GM19240 (cell line): Measurements from ENCODE around the gene LAMTOR2.
"Not testable (repeated sequence)": the region's sequence is repeated elsewhere in the genome, so short reads cannot be mapped to it uniquely, and the experiment has no call there.

ENCODE experiments used
- DNase-seq: peaks from one replicate; pipeline ENCODE4 v3.0.0; 2011; ENCODE audit warnings: low spot score; ENCODE audit not compliant: insufficient read length

The LAMTOR2 gene

DNA sequence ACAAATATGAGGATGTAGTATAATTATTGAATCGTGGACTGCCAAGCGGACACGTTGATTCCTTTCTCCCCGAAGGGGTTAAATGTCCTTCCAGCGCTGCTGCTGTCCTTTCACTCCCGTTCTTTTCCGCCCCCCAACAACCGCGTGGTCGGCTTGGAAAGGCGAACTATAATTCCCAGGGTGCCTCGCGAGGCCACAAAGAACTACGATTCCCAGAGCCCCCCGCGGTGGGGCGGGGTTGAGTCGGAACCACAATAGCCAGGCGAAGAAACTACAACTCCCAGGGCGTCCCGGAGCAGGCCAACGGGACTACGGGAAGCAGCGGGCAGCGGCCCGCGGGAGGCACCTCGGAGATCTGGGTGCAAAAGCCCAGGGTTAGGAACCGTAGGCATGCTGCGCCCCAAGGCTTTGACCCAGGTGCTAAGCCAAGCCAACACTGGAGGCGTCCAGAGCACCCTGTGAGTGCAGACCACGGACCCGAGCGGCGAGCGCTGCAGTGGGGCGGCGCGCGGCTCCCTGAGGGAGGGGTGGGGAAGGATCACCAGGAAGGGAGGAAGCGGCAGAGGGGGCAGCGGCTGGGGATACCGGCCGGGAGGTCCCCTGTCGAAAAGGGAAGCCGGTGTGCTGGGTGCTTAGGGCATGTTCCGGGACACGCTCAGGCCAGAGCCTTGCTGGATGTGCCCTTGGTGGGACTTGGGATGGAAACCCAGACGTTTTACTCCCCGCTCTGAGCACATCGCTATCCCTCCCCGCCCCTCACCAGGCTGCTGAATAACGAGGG lies at the start of gene LAMTOR2:
LAMTOR2 (plus strand) TSS at position 283 of the 781 bp plus-strand sequence; CDS start at position 391, 108 bp downstream.
- DNase-seq: peak; percentile 96

DNA sequence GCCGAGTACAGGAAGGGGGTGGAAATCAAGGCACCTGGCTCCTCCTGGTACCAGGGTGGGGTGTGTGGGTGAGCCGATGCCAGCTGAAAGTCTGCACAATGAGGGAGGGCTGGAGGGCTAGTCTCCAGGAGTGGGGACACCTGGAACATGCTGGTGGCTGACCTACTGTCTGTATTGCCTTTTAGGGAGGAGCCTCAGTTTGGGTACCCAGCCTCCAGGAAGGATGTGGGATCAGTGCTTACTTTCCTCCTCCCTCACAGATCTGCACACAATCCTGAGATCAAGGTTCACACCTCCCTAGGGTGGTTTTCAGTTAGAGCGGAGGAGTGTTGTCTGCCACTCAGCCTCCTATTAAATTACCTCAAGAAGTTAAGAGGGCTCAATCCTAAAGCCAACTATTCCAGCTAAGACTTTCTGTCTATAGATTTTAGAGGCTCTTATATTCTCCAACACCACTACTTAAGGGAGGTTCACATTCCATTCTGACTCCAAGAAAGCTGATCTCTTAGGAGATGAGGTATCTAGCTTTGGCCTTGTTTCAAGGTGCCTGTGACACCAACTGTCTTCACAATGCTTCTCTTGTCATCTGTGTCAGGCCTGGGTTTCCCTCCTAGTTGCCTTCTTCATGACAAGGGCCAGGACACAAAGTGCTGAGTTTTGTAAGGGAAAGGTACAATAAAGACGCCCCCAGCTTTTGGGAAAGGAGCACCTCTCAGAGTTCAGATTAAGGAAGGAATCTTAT lies 49.6 kb upstream of the LAMTOR2 start:
- no peak for DNase-seq

DNA sequence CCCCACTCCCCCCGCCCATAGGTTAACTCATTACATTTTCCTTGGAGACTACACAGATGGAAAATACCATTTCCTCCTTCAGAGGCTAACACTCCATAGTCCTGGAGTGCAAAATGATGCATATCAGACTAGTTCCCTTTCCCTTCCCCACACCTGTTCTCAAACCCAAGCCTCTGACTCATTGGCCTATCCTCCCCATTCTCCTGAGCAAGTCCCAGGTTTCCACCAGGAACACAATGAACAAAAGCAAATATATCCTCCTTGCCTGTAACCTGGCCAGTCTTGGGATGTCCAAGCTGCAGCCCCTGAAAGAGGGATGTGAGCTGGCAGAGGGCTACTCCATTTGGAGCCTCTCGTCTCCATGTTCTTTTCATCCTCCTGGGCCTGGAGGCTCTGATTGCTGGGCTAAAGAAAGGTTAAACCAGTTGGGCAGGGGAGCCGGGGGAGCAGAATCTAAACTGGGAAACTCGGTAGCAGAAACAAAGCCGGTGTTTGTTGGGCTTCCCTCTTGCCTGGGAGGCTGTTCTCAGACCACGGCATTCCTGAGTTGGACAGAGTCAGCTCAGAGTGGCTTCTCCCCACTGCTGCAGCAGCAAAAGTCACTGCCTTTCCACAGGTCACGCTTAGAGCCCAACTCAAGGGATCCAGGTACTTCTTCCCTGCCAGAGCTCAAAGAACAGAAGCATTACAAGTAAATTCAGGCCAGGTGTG lies 47.8 kb upstream of the LAMTOR2 start:
- DNase-seq: no peak

DNA sequence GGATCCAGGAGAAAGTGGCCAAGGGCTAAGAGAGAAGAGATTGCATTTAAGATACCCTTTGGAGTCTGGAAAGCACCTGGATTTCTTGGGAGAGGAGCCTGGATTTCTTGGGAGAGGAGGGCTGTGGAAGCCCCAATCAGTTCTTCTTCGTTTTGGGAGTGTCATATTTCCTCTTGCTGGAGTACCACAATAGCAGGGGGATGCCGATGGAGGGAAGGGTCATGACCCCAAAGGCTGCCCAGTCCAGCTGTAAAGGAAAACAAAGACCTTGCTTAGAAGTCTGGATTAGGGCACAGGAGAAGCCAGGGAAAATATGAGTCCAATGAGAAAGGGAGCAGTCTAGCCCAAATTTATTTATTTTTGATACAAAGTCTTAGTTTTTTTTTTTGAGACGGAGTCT lies 45.2 kb upstream of the LAMTOR2 start:
- DNase-seq: no peak

DNA sequence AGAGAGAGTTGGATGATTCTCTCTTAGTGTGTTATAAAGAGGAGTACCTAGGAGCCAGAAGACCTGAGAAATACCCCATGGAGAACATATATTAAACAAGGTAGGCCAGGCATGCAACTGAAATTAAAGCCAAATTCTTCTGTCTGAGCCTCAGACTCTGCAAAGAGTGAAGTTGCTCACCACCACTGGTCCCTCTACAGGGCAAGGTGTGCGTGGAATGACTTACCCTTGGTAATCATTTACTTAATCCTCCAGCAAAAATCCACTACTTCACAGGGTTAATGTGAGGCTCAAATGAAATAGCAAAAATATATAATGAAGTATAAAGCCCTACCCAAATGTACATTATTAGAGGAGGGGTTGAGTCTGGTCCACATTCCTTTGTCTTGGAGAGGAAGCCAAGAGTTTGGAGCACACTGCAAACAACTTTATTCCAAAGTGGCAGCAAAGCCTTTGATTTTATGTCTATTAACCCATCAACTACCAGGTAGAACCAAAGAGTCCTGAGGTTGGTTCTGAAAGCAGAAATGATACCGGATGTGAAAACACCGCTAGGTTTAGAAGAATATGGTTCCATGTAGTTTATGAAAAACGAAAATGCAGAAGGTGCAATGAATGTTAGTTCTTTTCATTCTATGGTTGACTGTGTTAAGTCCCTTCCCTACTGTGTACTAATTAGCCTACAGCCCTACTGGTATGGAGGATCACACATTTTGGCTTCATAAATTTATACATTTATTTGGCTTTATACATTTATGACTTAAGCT lies 42.3 kb upstream of the LAMTOR2 start:
- DNase-seq: peak; percentile 60

DNA sequence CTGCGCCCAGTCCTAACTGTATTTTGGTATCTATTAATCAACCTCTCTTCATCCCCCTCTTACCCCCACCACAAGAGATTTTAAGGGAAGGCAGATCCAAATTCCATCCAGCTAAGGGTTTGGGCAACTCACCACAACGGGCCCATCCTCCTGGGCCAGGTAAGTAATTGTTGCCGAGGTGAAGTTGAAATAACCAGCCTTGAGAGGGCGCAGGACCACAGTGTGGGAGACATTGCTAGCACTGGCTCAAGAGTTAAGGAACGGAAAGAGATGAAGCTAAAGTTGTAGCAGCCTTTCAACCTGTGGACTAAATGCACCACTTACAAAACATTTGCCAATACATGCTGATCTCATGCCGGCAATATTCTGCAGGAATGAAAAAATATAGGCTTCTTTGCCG lies 39.8 kb upstream of the LAMTOR2 start:
- DNase-seq: no peak

DNA sequence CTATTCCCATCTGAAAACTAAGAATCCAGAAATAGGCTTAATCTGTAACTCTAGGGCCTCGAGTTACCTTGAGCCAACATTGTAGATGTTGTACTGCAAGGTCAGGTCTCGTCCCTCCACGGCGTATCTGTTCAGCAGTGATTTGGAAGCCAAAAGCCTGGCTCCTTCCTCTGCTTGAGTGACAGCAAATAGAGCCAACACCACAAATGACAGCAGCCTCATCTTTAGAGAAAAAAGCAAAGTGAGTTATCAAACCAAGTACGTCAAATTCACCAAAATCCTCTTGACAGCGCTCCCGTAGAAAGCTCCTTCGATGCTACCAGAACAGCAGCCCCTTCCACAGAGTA lies 34.7 kb upstream of the LAMTOR2 start:
- DNase-seq: no peak

DNA sequence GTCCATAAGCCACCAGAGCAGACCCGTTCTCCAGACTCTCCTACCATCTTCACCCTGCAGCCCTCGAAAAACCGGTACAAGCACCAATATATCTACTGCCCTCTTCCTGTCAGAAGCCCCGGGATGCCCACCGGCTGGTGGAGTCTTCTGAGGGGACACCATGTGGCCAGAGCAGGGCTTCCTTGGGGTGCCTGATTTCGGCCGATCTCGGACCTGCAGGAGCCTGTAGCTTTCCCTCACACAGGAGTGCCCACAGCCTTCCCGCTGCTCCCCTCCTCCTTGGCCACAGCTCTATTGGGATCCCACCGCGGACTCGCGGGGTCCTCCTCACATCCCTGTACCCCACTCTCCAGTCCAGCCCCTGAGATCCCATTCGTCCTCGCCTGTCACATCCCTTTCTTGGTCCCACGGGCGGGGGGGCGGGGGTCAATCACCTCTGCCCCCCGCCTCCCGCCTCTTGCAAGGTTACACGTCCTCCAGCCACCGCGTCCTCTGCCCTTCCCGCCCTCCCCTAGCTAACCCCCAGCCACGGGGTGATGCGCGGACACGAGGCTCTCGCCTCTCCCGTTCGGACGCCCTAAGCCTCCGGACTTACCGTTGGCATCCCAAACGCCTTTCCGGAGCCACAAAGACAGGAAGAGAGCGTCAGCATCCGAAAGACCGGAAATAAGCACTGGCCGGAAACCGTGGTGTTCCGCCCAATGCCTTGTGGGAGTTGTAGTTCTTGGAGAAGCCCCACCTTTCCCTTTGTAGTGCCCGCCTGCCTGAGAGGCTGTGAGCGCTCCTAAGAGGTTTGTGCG lies 34.1 kb upstream of the LAMTOR2 start, which contains the start of gene SSR2:
SSR2 (minus strand) TSS at position 659 of the 800 bp plus-strand sequence. CDS start 784 bp downstream, outside the sequence.
- DNase-seq: peak; percentile 96

DNA sequence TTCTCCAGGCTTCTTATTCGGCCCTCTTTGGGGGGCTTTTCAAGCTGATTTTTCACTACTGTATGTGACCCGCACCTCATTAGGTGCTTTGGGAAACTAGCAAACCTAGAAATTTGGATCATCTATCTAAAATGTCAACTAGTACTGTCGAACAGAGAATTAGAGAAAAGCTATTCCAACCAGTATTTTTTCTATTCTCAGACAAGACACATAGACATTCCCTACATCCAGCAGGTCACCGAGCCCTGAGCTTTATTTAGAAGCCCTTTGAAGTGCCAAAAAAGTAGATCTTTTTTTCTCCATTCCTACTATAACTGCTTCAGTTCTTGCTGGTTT lies 33.5 kb upstream of the LAMTOR2 start:
- DNase-seq: no peak

DNA sequence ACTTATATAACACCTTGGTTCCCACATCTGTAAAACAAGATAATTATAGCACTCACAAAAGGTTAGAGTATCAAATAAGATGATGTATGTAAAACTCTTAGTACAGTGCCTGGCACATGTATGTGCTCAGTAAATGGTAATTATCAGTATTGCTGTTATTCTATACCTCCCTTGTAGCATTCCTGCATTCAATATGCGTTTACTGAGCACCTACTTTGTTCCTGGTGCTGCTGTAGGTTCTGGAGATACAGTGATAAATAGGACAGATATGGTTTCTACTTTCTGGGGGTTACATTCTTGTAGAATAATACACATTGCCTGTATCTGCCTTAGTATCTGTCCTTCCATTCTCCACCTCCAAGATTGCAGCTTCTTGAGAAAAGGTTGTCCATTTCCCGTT lies 32.6 kb upstream of the LAMTOR2 start:
- no peak for DNase-seq

DNA sequence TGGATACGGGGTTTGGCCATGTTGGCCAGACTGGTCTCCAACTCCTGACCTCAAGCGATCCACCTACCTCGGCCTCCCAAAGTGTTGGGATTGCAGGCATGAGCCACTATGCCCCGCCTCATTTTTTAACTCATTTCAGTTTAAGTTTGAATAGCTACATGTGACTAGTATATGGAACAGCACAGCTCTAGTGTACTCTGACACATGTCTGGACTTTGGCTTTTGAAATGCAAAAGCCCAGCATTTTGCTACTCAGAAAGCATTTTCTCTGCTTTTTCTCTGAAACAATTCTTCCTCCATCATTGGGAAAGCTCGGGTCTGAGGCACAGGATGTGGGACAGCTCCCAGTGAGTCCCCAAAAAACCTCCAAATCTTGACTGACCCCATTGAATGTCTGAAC lies 29.8 kb upstream of the LAMTOR2 start:
- DNase-seq: no peak

DNA sequence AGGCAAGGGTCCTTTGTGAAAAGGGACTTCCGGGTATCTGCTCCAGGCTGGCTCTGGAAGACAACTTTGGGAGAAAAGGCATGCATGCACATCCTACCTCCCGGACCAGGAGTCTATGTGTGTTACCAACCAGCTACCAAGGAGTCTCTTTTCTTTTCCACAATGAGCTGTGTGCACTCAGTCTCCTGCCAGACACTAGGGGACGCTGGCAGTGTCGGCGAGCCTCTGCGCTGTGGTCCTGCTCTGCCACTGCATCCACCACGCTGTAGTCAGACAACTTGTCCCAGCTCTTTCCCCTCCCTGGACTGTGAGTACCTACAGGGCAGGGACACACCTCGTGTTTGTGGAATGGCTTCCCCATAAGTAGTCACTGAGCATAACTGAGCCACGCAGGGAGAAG lies 28.7 kb upstream of the LAMTOR2 start:
- peak; percentile 40 for DNase-seq

DNA sequence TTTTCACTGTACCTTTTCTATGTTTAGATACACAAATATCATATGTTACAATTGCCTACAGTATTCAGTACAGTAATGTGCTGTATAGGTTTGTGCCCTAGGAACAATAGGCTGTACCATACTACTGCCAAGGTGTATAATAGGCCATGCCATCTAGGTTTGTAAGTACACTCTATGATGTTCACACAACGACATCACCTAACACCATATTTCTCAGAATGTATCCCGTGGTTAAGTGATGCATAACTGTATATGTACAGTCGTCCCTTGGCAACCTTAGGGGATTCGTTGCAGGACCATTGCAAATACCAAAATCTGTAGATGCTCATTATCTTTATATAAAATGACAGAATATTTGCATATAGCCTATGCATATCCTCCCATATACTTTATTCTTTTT lies 28.0 kb upstream of the LAMTOR2 start:
- no peak for DNase-seq

DNA sequence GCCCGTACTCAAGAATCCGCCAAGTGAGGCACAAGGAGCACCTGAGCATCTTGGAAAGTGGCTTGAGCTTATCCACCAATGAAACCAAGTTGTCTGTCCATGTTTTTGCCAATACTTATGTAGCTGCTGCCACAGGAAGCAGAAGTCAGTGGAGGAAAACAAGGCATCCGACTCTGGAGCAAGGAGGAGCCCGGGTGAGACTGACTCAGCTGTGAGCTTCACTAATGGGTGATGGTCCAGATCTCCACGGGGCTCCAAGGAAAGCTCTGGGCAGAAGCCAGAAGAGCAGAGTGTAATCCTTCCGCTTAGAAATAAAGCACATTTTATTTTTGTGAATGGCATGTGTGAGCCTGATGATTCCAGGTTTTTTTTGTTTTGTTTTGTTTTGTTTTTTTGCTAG lies 21.6 kb upstream of the LAMTOR2 start:
- no peak for DNase-seq

DNA sequence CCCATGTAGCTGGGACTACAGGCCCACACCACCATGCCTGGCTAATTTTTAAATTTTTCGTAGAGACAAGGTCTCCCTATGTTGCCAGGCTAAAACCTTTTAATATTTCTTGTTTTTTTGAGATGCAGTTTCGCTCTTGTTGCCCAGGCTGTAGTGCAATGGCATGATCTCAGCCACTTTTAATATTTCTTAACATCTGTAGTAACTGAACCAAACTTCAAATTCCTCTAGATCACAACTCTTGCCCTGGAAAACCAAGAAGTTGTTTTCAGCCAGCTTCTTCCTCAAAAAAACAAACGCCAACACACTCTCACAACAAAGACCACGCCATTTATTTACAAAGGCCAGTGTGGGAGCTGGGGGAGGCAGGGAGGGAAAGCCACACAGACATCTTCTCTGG lies 19.6 kb upstream of the LAMTOR2 start:
- not testable (repeated sequence) for DNase-seq

DNA sequence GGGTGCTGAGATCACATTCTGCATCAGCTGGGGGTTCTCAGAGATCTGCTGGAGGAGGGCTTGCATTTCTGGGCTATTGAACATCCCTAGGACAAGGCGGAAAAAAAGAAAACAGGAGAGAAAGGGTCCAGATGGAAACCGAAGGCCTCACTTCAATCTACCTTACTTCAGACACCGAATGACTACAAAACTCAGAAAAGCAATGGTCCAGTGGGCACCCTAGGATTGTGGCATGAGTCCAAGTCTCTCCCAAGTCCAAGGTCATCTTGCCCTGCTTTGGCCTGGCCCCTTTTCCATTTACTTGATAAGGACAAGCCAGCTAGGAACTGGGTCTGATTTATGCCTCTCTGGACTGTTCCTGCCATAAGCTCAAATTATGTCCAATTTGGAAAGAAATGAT lies 11.8 kb upstream of the LAMTOR2 start:
- no peak for DNase-seq

DNA sequence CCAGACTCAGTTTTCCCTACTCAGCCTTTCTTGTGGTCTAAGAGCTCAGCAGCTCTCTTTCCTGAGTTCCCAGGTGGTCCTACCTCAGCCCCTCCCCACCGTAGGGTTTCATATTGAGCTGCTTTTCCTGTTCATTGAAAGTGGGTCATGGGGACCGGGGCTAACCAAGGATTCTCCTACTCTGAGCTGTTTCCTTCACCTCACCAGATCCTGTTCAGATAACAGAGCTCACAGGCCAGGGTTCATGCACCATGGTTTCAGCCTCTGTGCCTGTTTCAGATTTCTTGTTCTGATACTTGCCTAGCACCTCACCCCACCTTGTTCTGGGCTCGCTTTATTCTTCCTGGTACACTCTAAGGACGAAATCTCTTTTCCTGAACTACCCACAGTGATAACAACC lies 9.5 kb upstream of the LAMTOR2 start:
- no peak for DNase-seq

DNA sequence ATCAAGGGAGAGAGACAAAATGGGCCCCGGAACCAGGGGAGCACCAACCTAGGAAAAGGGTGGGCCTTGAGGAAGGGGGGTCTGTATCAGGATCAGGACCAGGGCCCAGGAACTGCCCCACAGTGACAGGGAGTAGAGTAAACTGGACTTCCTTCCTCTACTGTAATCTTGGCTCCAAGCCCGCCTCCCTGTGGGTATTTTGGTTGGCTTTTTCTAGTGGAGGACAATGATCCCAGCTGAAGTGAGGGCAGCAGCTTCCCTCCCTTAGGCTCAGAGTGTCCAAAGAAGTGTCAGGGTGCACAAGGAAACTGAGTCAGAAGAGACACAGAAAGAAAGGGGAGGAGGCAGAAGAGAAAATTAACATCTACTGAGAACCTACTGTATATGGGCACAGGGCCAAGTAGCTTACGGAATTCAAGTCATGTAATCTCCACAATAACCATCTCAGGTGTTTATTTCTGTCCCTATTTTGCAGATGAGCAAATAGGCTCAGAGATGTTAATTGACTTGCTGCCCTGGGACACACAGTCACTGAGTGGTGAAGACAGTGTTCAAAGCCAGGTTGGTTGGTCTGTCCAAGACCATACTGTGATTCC lies 5.8 kb upstream of the LAMTOR2 start:
- no peak for DNase-seq

DNA sequence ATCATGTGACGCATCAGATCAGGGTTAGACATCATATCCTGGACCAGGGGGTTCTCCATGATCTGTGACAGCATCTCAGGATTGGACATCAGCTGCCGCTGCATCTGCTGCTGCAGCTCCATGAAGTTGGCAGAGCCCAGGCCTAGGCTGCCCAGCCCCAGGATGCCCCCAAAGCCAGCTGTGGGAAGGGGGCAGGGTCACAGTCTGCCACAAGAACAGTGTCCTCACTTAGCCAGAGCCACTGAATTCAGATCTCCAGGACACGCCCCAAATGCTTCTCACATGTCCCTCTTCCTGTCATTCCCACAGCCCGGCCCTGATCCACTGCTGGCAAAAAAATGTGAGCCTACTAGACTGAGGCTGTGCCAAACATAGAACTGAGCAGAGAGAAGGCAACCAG lies 4.2 kb upstream of the LAMTOR2 start:
- no peak for DNase-seq

DNA sequence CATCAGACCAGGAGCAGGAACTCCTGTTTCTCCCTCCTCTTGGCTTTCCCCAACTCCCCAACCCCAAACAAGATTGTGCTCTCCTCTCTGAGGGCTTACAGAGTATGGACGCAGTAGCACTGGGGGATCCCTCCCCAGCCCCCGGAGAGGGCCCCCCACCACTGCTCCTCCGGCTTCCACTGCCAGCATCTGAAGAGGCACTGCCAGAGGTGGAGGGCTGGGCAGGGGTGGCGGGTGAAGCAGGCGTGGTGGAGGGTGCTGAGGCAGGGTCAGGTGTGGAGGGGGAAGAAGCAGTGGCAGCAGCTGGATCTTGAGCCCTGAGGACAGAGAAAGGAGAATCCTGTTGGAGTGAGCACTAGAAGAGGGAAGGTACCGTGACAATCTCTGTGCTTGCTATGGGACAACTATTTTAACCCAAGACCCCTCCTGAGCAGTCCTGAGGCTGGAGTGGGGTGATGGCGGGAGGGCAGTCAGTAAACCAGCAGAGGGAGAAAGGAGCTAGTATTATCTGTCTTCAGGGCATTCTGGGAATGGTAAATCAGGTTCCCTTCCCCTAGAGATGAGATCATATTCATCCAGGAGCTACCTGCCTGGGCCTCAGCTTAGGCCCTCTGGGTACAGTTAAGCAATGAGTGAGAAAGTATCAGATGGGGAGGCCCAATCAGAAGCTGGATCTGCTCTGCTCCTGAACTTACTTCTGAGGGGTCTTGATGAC lies 3.4 kb upstream of the LAMTOR2 start:
- no peak for DNase-seq
